ENCODE results near the gene VPS37C.

GRCh38 chr11:61080986-61081590, 80.1 kb downstream of the VPS37C start:
- TF ChIP-seq CTCF (IDR thresholded peaks at IDR 0.05): no peak
- no peak for TF ChIP-seq POLR2A (IDR thresholded peaks at IDR 0.05)
